MCF 10A (cell line): Measurements from ENCODE around the gene HIPK4. TPM values are rescaled to one million over a fixed set of nuclear protein-coding genes. Genes with fewer than 3 reads are reported as not detected.

Source experiments
- BruUV-seq: library from RNA; stranded (reverse); fragments of 400-500 nt; replicated peaks from 2 replicates; lab custom pipeline; 2021; lab: Mats Ljungman, UMichigan
- CTCF ChIA-PET: fragments of 300-600 bp; sonication (Branson Sonifier 250); formaldehyde crosslinking; extraction: SDS; loops from one replicate; lab custom pipeline; 2021; ENCODE audit warnings: antibody characterized with exemption, inconsistent platforms; lab: Yijun Ruan, JAX
- POLR2A ChIA-PET: fragments of 300-600, 350-650 bp; sonication (Branson Sonifier 250); formaldehyde crosslinking; extraction: SDS; loops from one replicate; lab custom pipeline; 2020; ENCODE audit warnings: antibody characterized with exemption, inconsistent platforms; lab: Yijun Ruan, JAX
- DNase-seq: peaks from one replicate; pipeline ENCODE4 v3.0.0-alpha.2; 2018; ENCODE audit not compliant: unreplicated experiment
- H3K27ac Mint-ChIP-seq: one replicate; pipeline ENCODE4 v1.8.0; 2022; ENCODE audit warnings: mild to moderate bottlenecking, low read depth, mixed read lengths; ENCODE audit not compliant: unreplicated experiment
- H3K27me3 Mint-ChIP-seq: one replicate; pipeline ENCODE4 v1.8.0; 2022; ENCODE audit warnings: mixed read lengths; ENCODE audit not compliant: insufficient read depth, unreplicated experiment
- H3K36me3 Mint-ChIP-seq: one replicate; pipeline ENCODE4 v1.8.0; 2022; ENCODE audit warnings: mild to moderate bottlenecking, moderate library complexity, mixed read lengths; ENCODE audit not compliant: insufficient read depth, unreplicated experiment
- H3K4me1 Mint-ChIP-seq: one replicate; pipeline ENCODE4 v1.8.0; 2022; ENCODE audit warnings: mixed read lengths; ENCODE audit not compliant: insufficient read depth, unreplicated experiment
- H3K4me3 Mint-ChIP-seq: one replicate; pipeline ENCODE4 v1.8.0; 2022; ENCODE audit warnings: mild to moderate bottlenecking, moderate library complexity, mixed read lengths; ENCODE audit not compliant: unreplicated experiment
- H3K9me3 Mint-ChIP-seq: one replicate; pipeline ENCODE4 v1.8.0; 2022; ENCODE audit warnings: mixed read lengths; ENCODE audit not compliant: unreplicated experiment
- CTCF ChIP-seq: fragments of 200-600 bp; IDR thresholded peaks from one replicate; pipeline ENCODE4 v1.8.0; 2022; ENCODE audit warnings: antibody characterized with exemption, mild to moderate bottlenecking; ENCODE audit not compliant: unreplicated experiment
- intact Hi-C: fragments of 100-400 bp; cut with micrococcal nuclease; formaldehyde crosslinking; loops from 2 replicates; pipeline ENCODE4 v1.14.1; 2022
- total RNA-seq: library from RNA; stranded (reverse); gene quantifications from 2 replicates; pipeline ENCODE4 v1.2.3, GENCODE V29; 2022

HIPK4 gene
- total RNA-seq, 1 experiment from 2014 or later: not detected

DNA sequence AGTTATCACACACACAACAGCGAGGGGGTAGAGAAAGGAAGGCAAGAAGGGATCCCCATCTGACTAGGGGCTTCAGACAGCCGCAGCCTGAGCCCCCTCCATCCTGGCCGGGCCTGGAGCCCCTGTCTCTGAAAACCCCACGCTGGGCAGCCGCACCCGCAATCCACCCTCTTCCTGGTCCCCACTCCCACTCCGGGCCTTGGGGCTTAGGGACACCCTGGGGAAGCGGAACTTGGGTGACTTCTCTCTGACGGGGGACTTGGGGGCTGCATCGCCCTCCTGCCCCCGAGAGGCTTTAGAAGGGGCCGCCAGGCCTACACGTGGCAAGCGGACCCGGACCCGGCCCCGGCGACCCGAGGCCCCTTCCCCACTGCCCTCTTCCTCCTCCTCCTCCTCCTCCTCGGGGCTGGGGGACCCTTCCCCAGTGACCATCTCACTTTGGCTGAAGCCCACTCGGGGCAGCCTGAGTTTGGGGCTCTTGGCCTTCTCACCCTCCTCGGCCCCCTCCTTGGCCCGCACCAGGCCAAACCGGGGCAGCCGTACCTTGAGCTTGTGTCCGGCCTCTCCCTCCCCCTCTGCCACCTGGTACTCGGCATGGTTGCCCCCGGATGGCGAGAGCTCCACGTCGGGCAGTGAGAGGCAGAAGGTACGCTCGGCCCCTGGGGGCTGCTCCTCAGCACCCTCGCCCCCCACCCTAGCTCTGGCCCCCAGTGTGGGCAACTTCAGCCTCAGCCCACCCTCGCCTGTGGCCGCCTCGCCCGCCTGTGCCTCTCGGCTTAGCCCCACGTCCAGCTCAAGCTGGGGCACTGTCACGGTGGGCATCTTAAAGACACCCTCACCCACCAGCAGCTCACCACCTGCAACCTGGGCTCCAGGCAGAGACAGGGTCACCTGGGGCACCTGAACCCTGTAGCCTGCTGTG, 4.2 kb upstream of the HIPK4 start:
- H3K27ac Mint-ChIP-seq: no peak overlapping the region
- H3K36me3 Mint-ChIP-seq: no peaks in the 10 kb centered on the region
- H3K4me3 Mint-ChIP-seq: no peak overlapping the region
- H3K4me1 Mint-ChIP-seq: peaks cover 4% of the 10 kb centered on the region
- no peak for DNase-seq
- H3K27me3 Mint-ChIP-seq: no peaks in the 10 kb centered on the region
- POLR2A ChIA-PET: interaction anchor here (0.9 kb wide), 1 partner anchor 46 kb away, joined by 3 read pairs; the partner anchor contains the start of gene C19orf47
- no peaks in the 10 kb centered on the region for H3K9me3 Mint-ChIP-seq
- TF ChIP-seq CTCF: no peak
- no TSS peak for BruUV-seq
- intact Hi-C loops: no loop called here
- CTCF ChIA-PET: interaction anchor here (0.6 to 0.8 kb wide), 2 partner anchors 124 to 148 kb away, joined by 3 to 4 read pairs; no protein-coding TSS in a partner anchor

DNA sequence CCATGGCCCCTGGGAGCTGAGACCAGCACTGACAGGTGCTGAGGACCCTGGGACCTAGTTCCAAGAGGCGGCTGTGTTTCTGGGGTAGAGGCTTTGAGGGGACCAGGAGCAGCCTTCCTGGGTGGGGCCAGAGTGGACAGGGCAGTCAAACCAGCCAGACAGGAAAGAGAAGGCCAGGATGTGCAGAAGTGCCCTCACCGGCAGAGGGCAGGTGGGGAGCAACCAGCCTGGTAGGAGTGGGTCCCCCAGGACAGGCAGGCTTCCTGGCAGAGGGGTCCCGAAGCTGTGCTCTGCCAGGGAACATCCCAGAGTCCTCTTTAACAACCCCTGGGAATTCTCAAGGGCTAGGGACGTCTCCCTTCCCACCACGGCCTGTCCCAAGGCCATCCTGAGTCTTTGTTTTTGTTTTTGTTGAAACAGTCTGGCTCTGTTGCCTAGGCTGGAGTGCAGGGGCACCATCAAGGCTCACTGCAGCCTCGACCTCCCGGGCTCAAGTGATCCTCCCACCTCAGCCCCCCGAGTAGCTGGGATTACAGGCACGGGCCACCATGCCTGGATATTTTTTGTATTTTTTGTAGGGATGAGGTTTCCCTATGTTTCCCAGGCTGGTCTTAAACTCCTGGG, 3.0 kb upstream of the HIPK4 start:
- peaks cover 4% of the 10 kb centered on the region for H3K36me3 Mint-ChIP-seq
- no peaks in the 10 kb centered on the region for H3K9me3 Mint-ChIP-seq
- POLR2A ChIA-PET: no interaction called here
- CTCF ChIA-PET: no interaction called here
- no peaks in the 10 kb centered on the region for H3K4me1 Mint-ChIP-seq
- BruUV-seq: no TSS peak
- no peaks in the 10 kb centered on the region for H3K27me3 Mint-ChIP-seq
- intact Hi-C loops: no loop called here
- H3K4me3 Mint-ChIP-seq: no peak overlapping the region
- DNase-seq: peak; percentile 25
- H3K27ac Mint-ChIP-seq: no peak overlapping the region
- peak; percentile 36 for TF ChIP-seq CTCF

- BruUV-seq: no TSS peak
Measured at GRCh38 chr19:40392123-40392522, 2.1 kb upstream of the HIPK4 start.

More at GRCh38 chr19:40392123-40392522, 2.1 kb upstream of the HIPK4 start:
- ChIA-PET CTCF (interaction anchor here (0.6 kb wide), 1 partner anchor 27 kb away, joined by 5 read pairs; no protein-coding TSS in a partner anchor), POLR2A (no interaction called here)
- intact Hi-C loops: no loop called here
- no peak for TF ChIP-seq CTCF
- Mint-ChIP-seq H3K36me3 (peaks cover 5% of the 10 kb centered on the region), H3K4me1 (no peaks in the 10 kb centered on the region), H3K9me3 (no peaks in the 10 kb centered on the region), H3K27me3 (peaks cover 5% of the 10 kb centered on the region), H3K4me3 (no peak overlapping the region), H3K27ac (no peak overlapping the region)
- DNase-seq: no peak
